ENCODE data around the gene G6PC1.

DNA sequence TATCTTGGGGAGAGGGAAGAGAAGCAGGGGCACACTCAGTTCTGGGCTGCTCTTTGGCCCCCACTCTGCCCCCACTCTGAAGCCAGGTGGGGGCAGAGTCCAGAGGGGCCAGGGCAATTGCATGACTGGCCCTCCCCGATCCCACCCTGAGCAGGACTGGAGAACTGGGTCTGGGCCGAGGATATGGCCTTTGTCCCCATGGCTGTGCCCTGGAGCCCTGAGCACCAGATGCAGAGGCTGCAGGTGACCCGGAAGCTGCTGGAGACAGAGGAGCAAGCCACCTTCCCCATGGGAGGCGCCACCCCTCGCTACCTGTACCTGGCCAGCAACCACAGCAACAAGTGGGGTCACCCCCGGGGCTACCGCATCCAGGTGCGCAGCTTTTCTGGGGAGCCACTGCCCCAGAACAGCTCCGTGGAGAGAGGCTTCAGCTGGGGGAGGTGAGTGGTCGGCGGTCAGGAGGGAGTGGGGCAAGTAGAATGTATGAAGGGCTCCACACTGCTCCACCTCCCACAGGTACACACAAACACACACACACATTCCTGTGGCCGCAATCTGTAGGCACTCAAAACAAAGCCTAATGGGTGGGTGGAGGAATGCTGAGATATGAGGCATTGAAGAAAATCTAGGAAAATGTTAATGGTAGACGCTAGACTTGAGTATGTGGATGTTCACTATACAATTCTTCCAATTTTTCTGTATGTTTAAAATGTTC is 28.2 kb upstream of the G6PC1 start:
- TF ChIP-seq, protein P1, sequence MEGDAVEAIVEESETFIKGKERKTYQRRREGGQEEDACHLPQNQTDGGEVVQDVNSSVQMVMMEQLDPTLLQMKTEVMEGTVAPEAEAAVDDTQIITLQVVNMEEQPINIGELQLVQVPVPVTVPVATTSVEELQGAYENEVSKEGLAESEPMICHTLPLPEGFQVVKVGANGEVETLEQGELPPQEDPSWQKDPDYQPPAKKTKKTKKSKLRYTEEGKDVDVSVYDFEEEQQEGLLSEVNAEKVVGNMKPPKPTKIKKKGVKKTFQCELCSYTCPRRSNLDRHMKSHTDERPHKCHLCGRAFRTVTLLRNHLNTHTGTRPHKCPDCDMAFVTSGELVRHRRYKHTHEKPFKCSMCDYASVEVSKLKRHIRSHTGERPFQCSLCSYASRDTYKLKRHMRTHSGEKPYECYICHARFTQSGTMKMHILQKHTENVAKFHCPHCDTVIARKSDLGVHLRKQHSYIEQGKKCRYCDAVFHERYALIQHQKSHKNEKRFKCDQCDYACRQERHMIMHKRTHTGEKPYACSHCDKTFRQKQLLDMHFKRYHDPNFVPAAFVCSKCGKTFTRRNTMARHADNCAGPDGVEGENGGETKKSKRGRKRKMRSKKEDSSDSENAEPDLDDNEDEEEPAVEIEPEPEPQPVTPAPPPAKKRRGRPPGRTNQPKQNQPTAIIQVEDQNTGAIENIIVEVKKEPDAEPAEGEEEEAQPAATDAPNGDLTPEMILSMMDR (IDR thresholded peaks at IDR 0.05; ENCODE audit: borderline replicate concordance, extremely low read depth, low read length, poor library complexity, severe bottlenecking): no peak
- no peak for TF ChIP-seq EZH2 (IDR thresholded peaks at IDR 0.05; ENCODE audit: borderline replicate concordance, low read depth, low read length, severe bottlenecking)

All from DND-41 (cell line).